Midbrain (tissue), 1 donor: Measurements from ENCODE around the gene SH2B2.
A peak's percentile ranks its signal among the peaks of the same experiment; 100 is the strongest.
"Not testable (repeated sequence)": the region's sequence is repeated elsewhere in the genome, so short reads cannot be mapped to it uniquely, and the experiment has no call there.

Experiments used
- DNase-seq: peaks from one replicate; lab custom pipeline; 2025; lab: John Stamatoyannopoulos, UW

Gene SH2B2

GRCh38 chr7:102285540-102286236, 980 bp upstream of the SH2B2 start:
- DNase-seq, result no peak

GRCh38 chr7:102287111-102287980, 678 bp downstream of the SH2B2 start:
- DNase-seq, result peak; percentile 37

GRCh38 chr7:102287981-102288278, 1.3 kb downstream of the SH2B2 start:
- DNase-seq, result no peak

GRCh38 chr7:102288285-102288930, 1.7 kb downstream of the SH2B2 start:
- DNase-seq, result no peak

GRCh38 chr7:102289057-102289456, 2.4 kb downstream of the SH2B2 start:
- no peak for DNase-seq

- no peak for DNase-seq
Observed at GRCh38 chr7:102291056-102291915, 4.6 kb downstream of the SH2B2 start.

GRCh38 chr7:102291916-102292267, 5.2 kb downstream of the SH2B2 start:
- DNase-seq, result no peak

GRCh38 chr7:102292813-102293798, 6.4 kb downstream of the SH2B2 start:
- DNase-seq, result no peak

GRCh38 chr7:102294589-102294988, 7.9 kb downstream of the SH2B2 start:
- no peak for DNase-seq

- DNase-seq, result no peak
Observed at GRCh38 chr7:102295346-102296178, 8.9 kb downstream of the SH2B2 start.

- DNase-seq, result no peak
Observed at GRCh38 chr7:102296179-102296438, 9.4 kb downstream of the SH2B2 start.

GRCh38 chr7:102296514-102296913, 9.8 kb downstream of the SH2B2 start:
- DNase-seq, result no peak

GRCh38 chr7:102297487-102298218, 11.0 kb downstream of the SH2B2 start:
- no peak for DNase-seq

GRCh38 chr7:102300643-102301221, 14.1 kb downstream of the SH2B2 start:
- no peak for DNase-seq

GRCh38 chr7:102301367-102301766, 14.7 kb downstream of the SH2B2 start:
- DNase-seq, result not testable (repeated sequence)

- DNase-seq, result no peak
Observed at GRCh38 chr7:102302025-102302424, 15.4 kb downstream of the SH2B2 start.

GRCh38 chr7:102303669-102304422, 17.2 kb downstream of the SH2B2 start:
- no peak for DNase-seq

- no peak for DNase-seq
Observed at GRCh38 chr7:102304668-102305067, 18.0 kb downstream of the SH2B2 start.
